Body of pancreas (tissue), 4 donors: ENCODE measurements around the gene ADIG. TPM values are rescaled to one million over a fixed set of nuclear protein-coding genes. Genes with fewer than 3 reads are reported as not detected.
A peak's percentile ranks its signal among the peaks of the same experiment; 100 is the strongest.

Source experiments
- ATAC-seq: fragments of 150-250 bp; one replicate; pipeline ENCODE4 v1.9.1; 2016
- DNase-seq, 4 donors: peaks; one replicate each; pipeline ENCODE4 v3.0.0-alpha.2; 2019
- H3K27ac ChIP-seq, 4 donors: fragments of 200-600 bp; sonication (generic); 1 replicate in 3 of 4; 2 replicates in 1 of 4; pipeline versions ENCODE4 v1.5.1 to v1.6.1; 2016 to 2019; ENCODE audit warnings: mild to moderate bottlenecking in 1 of 4, mixed read lengths in 1 of 4, moderate library complexity in 1 of 4
- H3K27me3 ChIP-seq, 2 donors: fragments of 200-600 bp; sonication (generic); one replicate each; pipeline ENCODE4 v1.6.0; 2016; ENCODE audit warnings: mild to moderate bottlenecking in 1 of 2
- H3K36me3 ChIP-seq, 2 donors: fragments of 200-600 bp; sonication (generic); replicated peaks in 1 of 2; 2 replicates each; pipeline ENCODE4 v1.5.1; 2016; ENCODE audit warnings: low read depth in 2 of 2; ENCODE audit not compliant: insufficient read depth in 1 of 2
- H3K4me1 ChIP-seq: fragments of 200-600 bp; sonication (generic); one replicate; pipeline ENCODE4 v1.6.0; 2016
- H3K4me3 ChIP-seq, 2 donors: fragments of 200-600 bp; sonication (generic); 1 replicate in 1 of 2; 2 replicates in 1 of 2; pipeline ENCODE4 v1.5.1; 2016 to 2019
- H3K9me3 ChIP-seq, 3 donors: fragments of 200-600 bp; sonication (generic); 1 replicate in 2 of 3; 2 replicates in 1 of 3; pipeline ENCODE4 v1.5.1; 2016
- POLR2A ChIP-seq, 3 donors: fragments of 450-650 bp; IDR thresholded peaks; one replicate each; pipeline ENCODE4 v1.6.1; 2016; ENCODE audit warnings: antibody characterized with exemption in 3 of 3, mild to moderate bottlenecking in 2 of 3
- WGBS, 2 donors: methylation state at CpG; one replicate each; pipeline ENCODE4 v1.1.5; 2017; 5-methylcytosine and 5-hydroxymethylcytosine counted together
- intact Hi-C: fragments of 100-400 bp; cut with DNase I; formaldehyde crosslinking; loops from one replicate; pipeline ENCODE4 v1.15.1; 2023
- total RNA-seq, 2 donors: library from RNA; depleted of rRNA; stranded (reverse); fragments of >200 nt; gene quantifications; one replicate each; pipeline ENCODE4 v1.1.0, GENCODE V29; 2016
- TF ChIP-seq, protein P1 (sequence below), 7 experiments: fragments of 450-650 bp in 4 of 7; fragments of 200-600 bp in 3 of 7; sonication (generic) in 3 of 7; IDR thresholded peaks; one replicate each; pipeline ENCODE4 v1.5.1; 2016 to 2019; ENCODE audit warnings: antibody characterized with exemption in 7 of 7

The ADIG gene
- total RNA-seq, 2 donors from 2014 or later: not detected

DNA sequence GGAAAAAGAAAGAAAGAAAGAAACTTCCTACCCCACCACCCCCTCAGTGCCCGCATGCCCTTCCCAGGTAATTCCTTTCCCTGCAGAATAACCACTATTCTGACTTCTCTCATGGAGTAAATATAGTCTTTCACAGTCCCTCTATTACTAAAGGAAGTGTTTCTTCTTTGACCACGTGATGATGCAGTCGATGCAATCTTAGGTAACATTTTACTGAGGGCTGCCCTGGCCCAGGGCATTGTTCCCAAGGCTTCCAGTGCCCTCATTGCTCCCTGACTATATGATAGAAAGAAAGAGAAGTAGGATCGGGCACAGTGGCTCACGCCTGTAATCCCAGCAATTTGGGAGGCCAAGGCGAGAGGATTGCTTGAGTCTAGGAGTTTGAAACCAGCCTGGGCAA lies 49.7 kb downstream of the ADIG start:
- Histone ChIP-seq H3K4me3 (no peak overlapping the region), H3K27ac (no peak overlapping the region), H3K36me3 (no peaks in the 10 kb centered on the region), H3K4me1 (no peaks in the 10 kb centered on the region), H3K27me3 (no peaks in the 10 kb centered on the region), H3K9me3 (no peaks in the 10 kb centered on the region)
- intact Hi-C loops: no loop called here
- ATAC-seq (no peak), DNase-seq (no peak)
- 58 to 63% methylated on average over 6 of the region's 6 CpGs for WGBS, 2 donors
- TF ChIP-seq, protein P1, sequence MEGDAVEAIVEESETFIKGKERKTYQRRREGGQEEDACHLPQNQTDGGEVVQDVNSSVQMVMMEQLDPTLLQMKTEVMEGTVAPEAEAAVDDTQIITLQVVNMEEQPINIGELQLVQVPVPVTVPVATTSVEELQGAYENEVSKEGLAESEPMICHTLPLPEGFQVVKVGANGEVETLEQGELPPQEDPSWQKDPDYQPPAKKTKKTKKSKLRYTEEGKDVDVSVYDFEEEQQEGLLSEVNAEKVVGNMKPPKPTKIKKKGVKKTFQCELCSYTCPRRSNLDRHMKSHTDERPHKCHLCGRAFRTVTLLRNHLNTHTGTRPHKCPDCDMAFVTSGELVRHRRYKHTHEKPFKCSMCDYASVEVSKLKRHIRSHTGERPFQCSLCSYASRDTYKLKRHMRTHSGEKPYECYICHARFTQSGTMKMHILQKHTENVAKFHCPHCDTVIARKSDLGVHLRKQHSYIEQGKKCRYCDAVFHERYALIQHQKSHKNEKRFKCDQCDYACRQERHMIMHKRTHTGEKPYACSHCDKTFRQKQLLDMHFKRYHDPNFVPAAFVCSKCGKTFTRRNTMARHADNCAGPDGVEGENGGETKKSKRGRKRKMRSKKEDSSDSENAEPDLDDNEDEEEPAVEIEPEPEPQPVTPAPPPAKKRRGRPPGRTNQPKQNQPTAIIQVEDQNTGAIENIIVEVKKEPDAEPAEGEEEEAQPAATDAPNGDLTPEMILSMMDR (IDR thresholded peaks at IDR 0.05): no peak
- no peak for TF ChIP-seq POLR2A (IDR thresholded peaks at IDR 0.05)

DNA sequence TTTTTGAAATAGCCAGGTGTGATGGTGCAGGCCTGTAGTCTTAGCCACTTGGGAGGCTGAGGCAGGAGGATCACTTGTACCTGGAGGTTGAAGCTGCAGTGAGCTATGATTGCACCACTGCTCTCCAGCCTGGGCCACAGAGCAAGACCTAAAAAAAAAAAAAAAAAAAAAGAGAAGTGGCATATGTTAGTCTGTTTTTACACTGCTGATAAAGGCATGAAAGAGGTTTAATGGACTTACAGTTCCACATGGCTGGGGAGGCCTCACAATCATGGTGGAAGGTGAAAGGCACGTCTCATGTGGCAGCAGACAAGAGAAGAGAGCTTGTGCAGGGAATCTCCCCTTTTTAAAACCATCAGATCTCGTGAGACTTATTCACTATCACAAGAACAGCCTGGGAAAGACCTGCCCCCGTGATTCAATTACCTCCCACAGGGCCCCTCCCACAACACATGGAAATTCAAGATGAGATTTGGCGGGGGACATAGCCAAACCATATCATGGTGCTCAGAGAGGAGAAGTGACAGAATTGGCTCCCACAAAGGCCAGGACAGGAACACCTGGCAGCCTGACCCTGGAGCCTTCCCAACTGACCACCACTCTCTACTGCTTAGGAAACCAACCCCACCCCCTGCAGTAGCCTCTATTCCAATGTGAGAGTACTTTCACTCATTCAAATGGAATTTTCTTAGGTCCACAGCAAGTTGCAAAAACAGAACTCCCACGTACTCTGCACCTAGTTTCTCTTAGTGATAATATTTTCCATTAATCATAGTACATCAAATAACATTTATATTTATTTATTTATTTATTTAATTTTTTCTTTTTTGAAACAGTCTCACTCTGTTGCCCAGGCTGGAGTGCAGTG lies 50.4 kb downstream of the ADIG start:
- Histone ChIP-seq H3K27ac (no peak overlapping the region), H3K9me3 (no peaks in the 10 kb centered on the region), H3K36me3 (no peaks in the 10 kb centered on the region), H3K4me1 (no peaks in the 10 kb centered on the region), H3K4me3 (no peak overlapping the region), H3K27me3 (no peaks in the 10 kb centered on the region)
- no peak for DNase-seq
- intact Hi-C loops: no loop called here
- ATAC-seq: no peak
- TF ChIP-seq, protein P1 (IDR thresholded peaks at IDR 0.05): no peak
- TF ChIP-seq POLR2A (IDR thresholded peaks at IDR 0.05): no peak
- 59 to 65% methylated on average over 5 of the region's 5 CpGs for WGBS, 2 donors

DNA sequence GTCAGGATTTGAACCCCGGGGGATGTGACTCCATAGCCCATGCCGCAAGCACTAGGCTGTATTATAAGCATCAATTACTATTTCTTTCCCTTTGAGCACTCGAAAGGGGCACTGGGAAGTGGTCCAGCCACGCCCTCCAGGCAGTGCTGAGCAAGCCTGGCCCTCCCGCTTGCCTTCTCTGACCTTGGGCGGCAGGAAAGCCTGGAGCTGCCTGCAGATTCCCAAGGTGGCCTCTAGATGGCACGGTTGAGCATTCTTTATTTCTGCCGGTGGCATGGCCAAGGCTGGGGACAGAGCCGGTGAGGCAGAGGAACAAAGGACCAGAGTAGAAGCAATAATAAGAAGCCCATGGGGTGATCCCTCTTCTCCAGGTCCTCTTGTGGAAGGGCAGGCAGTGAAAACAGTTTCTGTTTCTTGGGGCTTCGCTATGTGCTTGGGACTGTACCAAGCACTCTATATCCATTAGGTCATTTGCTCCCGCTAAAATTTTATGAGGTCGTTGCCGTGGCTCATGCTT lies 52.6 kb downstream of the ADIG start:
- TF ChIP-seq, protein P1 (IDR thresholded peaks at IDR 0.05): peak; percentile 58 to 83 (median 67)
- TF ChIP-seq POLR2A (IDR thresholded peaks at IDR 0.05): no peak
- ATAC-seq: peak; percentile 67
- Histone ChIP-seq H3K4me3 (no peak overlapping the region), H3K4me1 (no peaks in the 10 kb centered on the region), H3K27ac (no peak overlapping the region), H3K36me3 (no peaks in the 10 kb centered on the region), H3K9me3 (no peaks in the 10 kb centered on the region), H3K27me3 (no peaks in the 10 kb centered on the region)
- WGBS, 2 donors: 33% methylated on average over 12 to 13 of the region's 13 CpGs
- peak; percentile 55 to 62 (median 60) for DNase-seq
- intact Hi-C loops: no loop called here

DNA sequence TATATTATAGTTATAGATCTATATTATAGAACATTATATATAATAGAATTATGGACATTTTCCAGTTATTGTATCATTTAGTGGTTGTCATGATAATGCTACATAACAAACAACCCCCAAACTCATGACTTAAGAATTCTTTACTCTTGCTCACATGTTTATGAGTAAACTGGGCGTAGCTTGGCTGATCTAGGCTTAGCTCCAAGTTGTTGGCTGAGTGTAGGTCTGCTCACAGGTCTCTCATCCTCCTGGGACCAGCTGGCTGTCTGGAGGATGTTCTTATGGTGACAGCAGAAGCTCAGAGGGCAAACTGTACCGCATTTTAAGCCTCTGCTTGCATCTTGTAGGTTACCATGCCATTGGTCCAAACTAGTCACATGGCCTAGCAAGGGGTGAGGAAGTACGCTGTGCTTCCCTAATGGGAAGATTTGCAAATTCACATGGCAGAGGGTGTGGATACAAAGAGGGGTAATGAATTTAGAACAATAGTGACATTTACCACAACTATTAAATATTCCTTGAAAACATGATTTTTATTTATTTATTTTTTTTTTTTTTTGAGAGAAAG lies 54.8 kb downstream of the ADIG start:
- ATAC-seq: no peak
- Histone ChIP-seq H3K27ac (no peak overlapping the region), H3K4me3 (no peak overlapping the region), H3K4me1 (no peaks in the 10 kb centered on the region), H3K9me3 (no peaks in the 10 kb centered on the region), H3K27me3 (no peaks in the 10 kb centered on the region), H3K36me3 (no peaks in the 10 kb centered on the region)
- WGBS, 2 donors: 45 to 62% methylated on average over 3 of the region's 3 CpGs
- TF ChIP-seq, protein P1 (IDR thresholded peaks at IDR 0.05): no peak
- no peak for TF ChIP-seq POLR2A (IDR thresholded peaks at IDR 0.05)
- DNase-seq: no peak
- intact Hi-C loops: no loop called here

Other genes with a start within 250 kb of the ADIG start
- gene LBP, start 234.7 kb upstream of the ADIG start, total RNA-seq: under 1 TPM in 1 of 2 donors, not detected in 1; 0.66 TPM
- gene SNHG17, start 145.9 kb upstream of the ADIG start, total RNA-seq: 10 to 100 TPM; 18.2 to 42.5 TPM
- 10 to 100 TPM; 23.1 to 24.4 TPM for gene RALGAPB, start 108.4 kb upstream of the ADIG start, total RNA-seq
- gene ARHGAP40, start 20.6 kb downstream of the ADIG start, total RNA-seq: not detected
- gene SLC32A1, start 143.3 kb downstream of the ADIG start, total RNA-seq: not detected
- 1 to 10 TPM; 4.9 to 7.9 TPM for gene ACTR5, start 167.3 kb downstream of the ADIG start, total RNA-seq
- 1 to 10 TPM; 1.6 to 4.7 TPM for gene PPP1R16B, start 224.5 kb downstream of the ADIG start, total RNA-seq